GM18520 (cell line): ENCODE measurements around the gene NFKBIZ.

Experiments used
- ATAC-seq: cut with Tn5 transposase; IDR thresholded peaks from one replicate; pipeline ENCODE4 v1.9.1; 2021; ENCODE audit not compliant: unreplicated experiment

The NFKBIZ gene, protein sequence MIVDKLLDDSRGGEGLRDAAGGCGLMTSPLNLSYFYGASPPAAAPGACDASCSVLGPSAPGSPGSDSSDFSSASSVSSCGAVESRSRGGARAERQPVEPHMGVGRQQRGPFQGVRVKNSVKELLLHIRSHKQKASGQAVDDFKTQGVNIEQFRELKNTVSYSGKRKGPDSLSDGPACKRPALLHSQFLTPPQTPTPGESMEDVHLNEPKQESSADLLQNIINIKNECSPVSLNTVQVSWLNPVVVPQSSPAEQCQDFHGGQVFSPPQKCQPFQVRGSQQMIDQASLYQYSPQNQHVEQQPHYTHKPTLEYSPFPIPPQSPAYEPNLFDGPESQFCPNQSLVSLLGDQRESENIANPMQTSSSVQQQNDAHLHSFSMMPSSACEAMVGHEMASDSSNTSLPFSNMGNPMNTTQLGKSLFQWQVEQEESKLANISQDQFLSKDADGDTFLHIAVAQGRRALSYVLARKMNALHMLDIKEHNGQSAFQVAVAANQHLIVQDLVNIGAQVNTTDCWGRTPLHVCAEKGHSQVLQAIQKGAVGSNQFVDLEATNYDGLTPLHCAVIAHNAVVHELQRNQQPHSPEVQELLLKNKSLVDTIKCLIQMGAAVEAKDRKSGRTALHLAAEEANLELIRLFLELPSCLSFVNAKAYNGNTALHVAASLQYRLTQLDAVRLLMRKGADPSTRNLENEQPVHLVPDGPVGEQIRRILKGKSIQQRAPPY

DNA sequence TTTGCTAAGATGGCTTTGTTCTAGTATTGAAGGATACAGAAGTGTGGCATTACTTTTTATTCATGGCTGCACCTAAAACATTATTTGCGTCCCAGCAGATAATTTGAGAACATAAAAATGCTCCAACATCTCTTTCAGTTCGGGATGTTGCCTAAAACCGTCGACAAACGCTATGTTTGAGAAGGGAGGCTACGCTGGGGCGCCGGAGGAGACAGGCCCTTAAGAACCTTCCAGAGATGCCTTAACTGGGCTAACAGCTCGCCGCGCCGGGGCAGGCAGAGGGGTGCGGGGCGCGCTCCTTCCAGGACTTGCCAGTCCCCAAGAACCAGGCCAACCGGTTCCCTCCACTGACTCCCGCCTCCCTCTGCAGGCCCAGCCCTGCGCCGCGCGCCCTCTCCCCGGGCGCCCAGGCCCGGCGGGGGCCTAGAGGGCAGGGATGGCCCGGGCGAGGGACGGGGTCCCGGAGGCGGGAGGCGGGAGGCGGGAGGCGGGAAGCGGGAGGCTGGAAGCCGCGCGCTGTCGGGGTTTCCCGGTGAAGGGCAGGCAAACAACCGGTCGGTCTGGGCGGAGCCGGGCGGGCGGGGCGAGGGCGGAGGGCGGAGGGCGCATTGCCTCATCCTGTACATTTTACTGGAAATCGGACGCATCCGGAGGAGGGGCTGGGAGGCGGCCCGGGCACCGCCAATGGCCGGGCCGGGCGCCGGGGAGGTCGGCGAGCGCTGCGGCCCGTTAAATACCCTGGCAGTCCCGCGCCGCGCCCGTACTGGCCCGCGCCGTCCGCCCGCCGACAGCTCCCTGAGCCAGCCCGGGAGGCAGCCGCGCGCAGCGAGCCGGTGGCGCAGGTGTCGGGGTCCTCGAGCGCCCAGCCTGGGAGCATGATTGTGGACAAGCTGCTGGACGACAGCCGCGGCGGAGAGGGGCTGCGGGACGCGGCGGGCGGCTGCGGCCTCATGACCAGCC is at the start of gene NFKBIZ:
TSS of gene NFKBIZ (plus strand) at position 761 of the 960 bp plus-strand sequence. CDS start at position 876, 115 bp downstream.
- peak; percentile 55 for ATAC-seq

GRCh38 chr3:101801174-101801573 is 48.1 kb upstream of the NFKBIZ start:
- no peak for ATAC-seq

- ATAC-seq, result no peak
Observed at GRCh38 chr3:101802179-101802578, 47.1 kb upstream of the NFKBIZ start.

GRCh38 chr3:101803173-101803782 is 46.0 kb upstream of the NFKBIZ start:
- ATAC-seq, result peak; percentile 95

DNA sequence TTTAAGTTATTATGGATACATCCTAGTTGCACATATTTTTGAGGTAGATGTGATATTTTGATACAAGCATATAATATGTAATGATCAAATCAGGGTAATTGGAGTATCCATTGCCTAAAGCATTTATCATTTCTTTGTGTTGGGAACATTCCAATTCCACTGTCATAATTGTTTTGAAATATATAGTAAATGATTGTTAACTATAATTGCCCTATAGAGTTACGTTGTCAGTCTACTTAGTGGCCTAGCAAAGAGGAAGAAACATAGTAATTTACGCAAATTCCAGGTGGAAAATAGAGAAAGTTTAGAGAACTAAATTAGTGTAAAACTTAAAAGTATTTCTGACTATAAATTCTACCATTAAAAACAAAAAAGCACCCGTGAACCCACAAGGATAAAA is 45.4 kb upstream of the NFKBIZ start:
- ATAC-seq, result no peak

DNA sequence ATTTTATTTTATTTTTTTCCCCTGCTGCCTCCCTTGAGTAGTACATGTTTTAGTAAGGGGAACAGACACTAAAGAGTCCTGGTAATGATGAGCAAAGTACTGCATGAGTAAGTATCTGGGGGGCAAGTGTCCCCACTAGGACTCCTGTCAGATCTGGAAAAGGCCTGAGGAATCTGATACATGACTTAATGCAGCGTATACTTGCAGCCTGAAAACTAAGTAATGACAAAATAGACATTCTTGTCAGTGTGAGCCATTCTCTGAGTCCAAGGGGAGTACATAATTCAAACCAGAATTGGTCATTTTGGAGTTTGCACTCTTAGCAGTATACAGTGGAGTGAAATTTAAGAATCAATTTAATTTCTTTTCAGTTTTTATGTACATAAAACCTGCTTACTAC is 42.8 kb upstream of the NFKBIZ start:
- ATAC-seq, result no peak

- peak; percentile 39 for ATAC-seq
Observed at GRCh38 chr3:101807888-101808287, 41.4 kb upstream of the NFKBIZ start.

GRCh38 chr3:101809178-101810021 is 39.9 kb upstream of the NFKBIZ start:
- ATAC-seq, result no peak

- ATAC-seq, result no peak
Observed at GRCh38 chr3:101810022-101810418, 39.3 kb upstream of the NFKBIZ start.

GRCh38 chr3:101811875-101812274 is 37.4 kb upstream of the NFKBIZ start:
- no peak for ATAC-seq

DNA sequence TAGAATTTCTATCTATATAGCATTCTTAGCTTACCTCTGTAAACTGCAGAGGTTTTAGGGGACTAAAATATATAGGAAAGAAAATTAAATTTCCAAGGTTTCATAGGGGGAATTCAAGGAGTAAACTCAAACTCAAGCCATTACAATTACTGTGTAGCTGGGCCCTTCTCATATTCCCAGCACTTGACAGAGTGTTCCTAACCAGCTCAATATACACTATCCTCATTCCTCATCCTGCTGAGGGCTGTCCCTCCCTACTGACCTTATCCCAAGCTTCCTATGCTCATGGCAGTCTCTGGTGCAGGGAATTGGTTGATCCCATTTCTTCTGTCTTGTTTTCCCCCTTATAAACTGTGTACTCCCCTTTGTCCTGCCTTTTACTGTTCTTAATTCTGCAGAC is 36.4 kb upstream of the NFKBIZ start:
- no peak for ATAC-seq

- ATAC-seq, result no peak
Observed at GRCh38 chr3:101813817-101814440, 35.4 kb upstream of the NFKBIZ start.

GRCh38 chr3:101814835-101815234 is 34.5 kb upstream of the NFKBIZ start:
- no peak for ATAC-seq

DNA sequence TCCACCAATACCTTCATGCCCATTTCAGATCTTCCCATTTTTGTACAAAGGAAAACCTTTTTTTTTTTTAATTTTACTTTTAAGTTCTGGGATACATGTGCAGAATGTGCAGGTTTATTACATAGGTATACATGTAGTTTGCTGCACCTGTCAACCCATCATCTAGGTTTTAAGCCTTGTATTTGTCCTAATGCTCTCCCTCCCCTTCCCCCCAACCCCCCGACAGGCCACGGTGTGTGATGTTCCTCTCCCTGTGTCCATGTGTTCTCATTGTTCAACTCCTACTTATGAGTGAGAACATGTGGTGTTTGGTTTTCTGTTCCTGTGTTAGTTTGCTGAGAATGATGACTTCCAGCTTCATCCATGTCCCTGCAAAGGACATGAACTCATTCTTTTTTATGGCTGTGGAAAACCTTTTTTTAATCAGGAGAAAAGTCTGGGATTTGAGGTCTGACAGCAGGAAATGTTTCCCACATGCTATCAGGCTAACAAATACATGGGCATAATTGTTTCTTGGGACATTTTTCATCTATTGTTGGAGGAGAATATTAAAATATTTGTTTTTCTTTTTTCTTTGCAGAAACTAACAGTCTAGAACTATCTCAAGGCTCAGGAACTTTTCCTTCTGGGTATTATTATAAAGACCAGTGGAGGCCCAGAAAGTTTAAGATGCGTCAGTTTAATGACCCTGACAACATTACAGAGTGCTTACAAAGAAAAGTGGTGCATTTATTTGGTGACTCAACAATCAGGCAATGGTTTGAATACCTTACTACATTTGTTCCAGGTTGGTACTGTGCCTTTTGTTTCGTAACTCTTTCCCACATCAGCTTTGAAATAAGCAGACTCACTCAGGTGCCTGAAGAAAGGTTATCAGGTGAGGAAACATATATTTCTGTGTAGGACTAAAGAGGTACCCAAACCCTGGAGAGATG is 32.8 kb upstream of the NFKBIZ start:
- ATAC-seq, result no peak

DNA sequence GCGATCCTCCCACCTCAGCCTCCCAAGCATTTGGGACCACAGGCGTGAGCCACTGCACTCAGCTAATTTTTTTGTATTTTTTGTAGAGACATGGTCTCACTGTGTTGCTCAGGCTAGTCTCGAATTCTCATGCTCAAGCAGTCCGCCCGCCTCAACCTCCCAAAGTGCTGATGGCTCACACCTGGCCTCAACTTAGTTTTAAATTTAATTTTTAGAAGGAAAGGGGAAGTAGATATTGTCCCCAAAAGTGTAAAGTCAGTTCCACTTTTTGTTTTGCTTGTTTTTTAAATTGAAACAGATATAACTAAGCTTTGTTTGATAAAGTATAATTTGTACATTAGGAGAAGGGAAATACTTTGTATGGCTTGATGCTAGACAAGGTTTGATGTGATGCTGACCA is 31.3 kb upstream of the NFKBIZ start:
- no peak for ATAC-seq

- ATAC-seq, result peak; percentile 73
Observed at GRCh38 chr3:101819649-101820206, 29.6 kb upstream of the NFKBIZ start.

DNA sequence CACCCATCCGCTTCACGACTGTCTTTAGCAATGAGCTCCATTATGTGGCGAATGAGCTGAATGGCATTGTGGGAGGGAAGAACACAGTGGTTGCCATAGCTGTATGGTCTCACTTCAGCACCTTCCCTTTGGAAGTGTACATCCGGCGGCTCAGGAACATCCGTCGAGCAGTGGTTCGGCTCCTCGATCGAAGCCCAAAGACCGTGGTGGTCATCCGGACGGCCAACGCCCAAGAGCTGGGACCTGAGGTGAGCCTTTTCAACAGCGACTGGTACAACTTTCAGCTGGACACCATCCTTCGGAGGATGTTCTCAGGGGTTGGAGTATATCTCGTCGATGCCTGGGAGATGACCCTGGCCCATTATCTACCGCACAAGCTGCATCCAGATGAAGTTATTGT is 27.8 kb upstream of the NFKBIZ start:
- ATAC-seq, result no peak

- ATAC-seq, result no peak
Observed at GRCh38 chr3:101823525-101823924, 25.8 kb upstream of the NFKBIZ start.
